Heart left ventricle (tissue), 16 donors: Measurements from ENCODE around the gene GPALPP1. TPM values are rescaled to one million over a fixed set of nuclear protein-coding genes. Genes with fewer than 3 reads are reported as not detected.
A peak's percentile ranks its signal among the peaks of the same experiment; 100 is the strongest.
"Not testable (repeated sequence)": the region's sequence is repeated elsewhere in the genome, so short reads cannot be mapped to it uniquely, and the experiment has no call there.

Experiments used
- ATAC-seq, 4 donors: fragments of 200-7000 bp; cut with Tn5 transposase; one replicate each; pipeline ENCODE4 v1.9.1; 2020 to 2022; ENCODE audit warnings: moderate library complexity in 4 of 4, mild to moderate bottlenecking in 3 of 4, moderate number of reproducible peaks in 1 of 4
- DNase-seq, 5 donors: peaks; one replicate each; pipeline ENCODE4 v3.0.0-alpha.2; 2020
- H3K27ac ChIP-seq, 12 donors: fragments of 200-600 bp; sonication (generic) in 4 of 12; one replicate each; pipeline versions ENCODE4 v1.5.0 to v1.8.0; 2016 to 2022; ENCODE audit warnings: mild to moderate bottlenecking in 2 of 12
- H3K27me3 ChIP-seq, 9 donors: fragments of 200-600 bp; sonication (generic) in 2 of 9; one replicate each; pipeline versions ENCODE4 v1.5.1 to v1.8.0; 2016 to 2022; ENCODE audit warnings: mild to moderate bottlenecking in 3 of 9
- H3K36me3 ChIP-seq, 9 donors: fragments of 200-600 bp; sonication (generic) in 2 of 9; one replicate each; pipeline versions ENCODE4 v1.5.0 to v1.8.0; 2018 to 2022; ENCODE audit warnings: mild to moderate bottlenecking in 2 of 9
- H3K4me1 ChIP-seq, 12 donors: fragments of 200-600 bp; sonication (generic) in 4 of 12; one replicate each; pipeline versions ENCODE4 v1.5.0 to v1.8.0; 2016 to 2022; ENCODE audit warnings: mild to moderate bottlenecking in 3 of 12
- H3K4me3 ChIP-seq, 12 donors: fragments of 200-600 bp; sonication (generic) in 4 of 12; one replicate each; pipeline versions ENCODE4 v1.5.0 to v1.8.0; 2017 to 2022; ENCODE audit warnings: mild to moderate bottlenecking in 9 of 12, moderate library complexity in 4 of 12
- H3K9me3 ChIP-seq, 12 donors: fragments of 200-600 bp; sonication (generic) in 4 of 12; one replicate each; pipeline versions ENCODE4 v1.5.0 to v1.8.0; 2016 to 2022; ENCODE audit warnings: mild to moderate bottlenecking in 1 of 12
- POLR2A ChIP-seq, 2 donors: fragments of 450-650 bp; IDR thresholded peaks; one replicate each; pipeline ENCODE4 v1.6.1; 2017; ENCODE audit warnings: antibody characterized with exemption in 2 of 2, mild to moderate bottlenecking in 2 of 2, moderate library complexity in 2 of 2
- WGBS, 4 donors: extraction: QIAGEN DNeasy Blood & Tissue Kit in 2 of 4; methylation state at CpG; one replicate each; pipeline versions ENCODE4 v1.1.5 to v1.1.7; 2013 to 2018; 5-methylcytosine and 5-hydroxymethylcytosine counted together
- intact Hi-C, 10 donors: fragments of 100-400 bp; cut with DNase I; formaldehyde crosslinking; loops; one replicate each; pipeline versions ENCODE4 v1.11.1 to v1.14.2; 2022
- long read RNA-seq, 3 donors: library from polyadenylated mRNA; unstranded; transcript quantifications; one replicate each; pipeline ENCODE4 v2.0.0, GENCODE V29; 2020 to 2021
- polyA plus RNA-seq, 2 donors: library from polyadenylated mRNA; stranded (reverse); fragments of 200-250 nt; gene quantifications; one replicate each; pipeline ENCODE4 v1.2.3, GENCODE V29; 2013
- total RNA-seq, 9 donors: library from RNA; depleted of rRNA in 2 of 9; stranded (reverse); fragments of >200 nt in 2 of 9; fragmentation: NEBNext Ultra II Directional in 3 of 9; extraction: Animal tissue kit (Norgen Biotek cat#: 25700) in 3 of 9; gene quantifications; one replicate each; pipeline versions ENCODE4 v1.1.0 to v1.2.4, GENCODE V29; 2016 to 2023
- TF ChIP-seq, protein P1 (sequence below), 12 donors: fragments of 200-600 bp; sonication (generic) in 4 of 12; IDR thresholded peaks; one replicate each; pipeline versions ENCODE4 v1.5.0 to v1.8.0; 2018 to 2022; ENCODE audit warnings: antibody characterized with exemption in 12 of 12, mild to moderate bottlenecking in 5 of 12
- donor health status: ischemic (EF 13 %, LVEDD 7.1; RV severe dilation, severe dysfunction).
- donor health status: healthy with polysubstance abuse.
- donor health status: DM: no; HTN: yes; CAD: no.
- donor health status: DM: no; HTN: no; CAD: no.
- donor health status: ischemic (EF 25% LVEDD 6.9; RV normal size, moderate dysfunction).
- donor health status: ischemic (EF 25% LVEDD 5.7; RV mildly dilated, moderate dysfunction).
- donor health status: healthy.
- donor health status: DM: yes; HTN: yes; CAD: no.
- donor health status: ischemic (EF 35%, LVEDD 5.7; RV mildly dilated, moderate dysfunction).
- donor health status: nonischemic (EF 11% LVEDD 7.7; RV severe dilation, severe dysfunction).
- donor health status: DM: yes; HTN: yes; CAD: no.
- donor health status: PGD.
- donor health status: ischemic (EF 29% LVEDD 5.4; RV normal size, mild dysfunction).
- donor health status: nonischemic (EF 23%, LVEDD 6.1; RV moderate dilation, normal function).

The GPALPP1 gene, protein sequence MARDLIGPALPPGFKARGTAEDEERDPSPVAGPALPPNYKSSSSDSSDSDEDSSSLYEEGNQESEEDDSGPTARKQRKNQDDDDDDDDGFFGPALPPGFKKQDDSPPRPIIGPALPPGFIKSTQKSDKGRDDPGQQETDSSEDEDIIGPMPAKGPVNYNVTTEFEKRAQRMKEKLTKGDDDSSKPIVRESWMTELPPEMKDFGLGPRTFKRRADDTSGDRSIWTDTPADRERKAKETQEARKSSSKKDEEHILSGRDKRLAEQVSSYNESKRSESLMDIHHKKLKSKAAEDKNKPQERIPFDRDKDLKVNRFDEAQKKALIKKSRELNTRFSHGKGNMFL
- 10 to 100 TPM; 10.9 to 16.1 (median 13.4) TPM for total RNA-seq
- polyA plus RNA-seq, result 1 to 10 TPM; 5.4 to 9.5 TPM
- long read RNA-seq, donor 1, partial matches to known transcripts, result 4 of 10 reads
- long read RNA-seq, donor 1, other reads (novel, unspliced or antisense), result 3 of 10 reads
- long read RNA-seq, donor 2, transcript GPALPP1-203 (8 exons, 1,393 nt), result major isoform, 6 of 24 reads
- long read RNA-seq, donor 2, partial matches to known transcripts, result 13 of 24 reads
- long read RNA-seq, donor 2, other reads (novel, unspliced or antisense), result 4 of 24 reads
- long read RNA-seq, donor 3, partial matches to known transcripts, result 1 of 3 reads
- long read RNA-seq, donor 3, other reads (novel, unspliced or antisense), result 0 of 3 reads

DNA sequence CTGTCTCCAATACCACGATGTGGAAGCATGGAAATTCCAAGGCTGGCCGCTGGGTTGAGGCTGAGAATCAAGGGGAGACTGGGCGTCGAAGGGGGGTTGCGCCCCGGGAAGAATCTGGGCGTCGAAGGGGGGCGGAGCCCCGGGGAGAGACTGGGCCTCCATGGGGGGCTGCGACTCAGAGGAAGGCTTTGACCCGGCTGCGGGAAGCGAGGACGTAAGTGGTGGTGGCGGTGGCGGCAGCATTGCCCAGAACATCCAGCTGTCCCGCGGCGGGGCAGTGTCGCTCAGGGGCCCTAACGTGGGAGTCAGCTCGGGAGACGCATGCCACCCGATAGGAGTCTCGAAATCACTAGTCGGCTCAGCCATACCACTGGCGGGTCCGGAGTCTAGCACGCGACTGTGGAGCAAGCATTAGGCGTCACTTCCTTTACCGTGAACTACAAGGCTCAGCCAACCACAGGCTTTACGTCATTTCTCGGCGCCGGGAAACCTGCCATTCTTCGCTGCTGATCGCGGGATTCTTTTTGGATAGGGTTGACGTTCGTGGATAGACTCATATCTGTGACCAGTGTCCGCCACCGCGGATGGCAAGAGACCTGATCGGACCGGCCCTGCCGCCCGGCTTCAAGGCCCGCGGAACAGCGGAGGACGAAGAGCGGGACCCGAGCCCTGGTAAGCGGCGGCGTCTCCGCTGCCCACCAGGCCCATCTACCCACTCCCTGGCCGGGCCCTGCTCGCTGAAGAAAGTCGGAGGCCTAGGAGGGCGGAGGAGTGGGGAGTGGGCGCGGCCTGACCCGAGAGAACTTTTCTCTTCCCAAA, at the start of gene GPALPP1, which contains the start of gene NUFIP1:
Gene GPALPP1 (plus strand): TSS at position 468 of the 819 bp plus-strand sequence. CDS start 117 bp downstream, at position 585.
Gene NUFIP1 (minus strand): TSS at position 401 of the 819 bp plus-strand sequence. CDS start 35 bp downstream, at position 366.
- Histone ChIP-seq H3K27ac (peak within 1 kb of the TSS in 11 of 12 donors; percentile 34 to 90 (median 87)), H3K4me1 (peaks cover 3 to 34% (median 23%) of the 10 kb centered on the region in 12 donors), H3K27me3 (no peaks in the 10 kb centered on the region), H3K9me3 (no peaks in the 10 kb centered on the region), H3K36me3 (peaks cover 0 to 19% (median 13%) of the 10 kb centered on the region in 9 donors), H3K4me3 (peak within 1 kb of the TSS; percentile 68 to 100 (median 92))
- ATAC-seq (peak; percentile 95 to 99 (median 98)), DNase-seq (peak; percentile 92 to 94 (median 93))
- TF ChIP-seq, protein P1, sequence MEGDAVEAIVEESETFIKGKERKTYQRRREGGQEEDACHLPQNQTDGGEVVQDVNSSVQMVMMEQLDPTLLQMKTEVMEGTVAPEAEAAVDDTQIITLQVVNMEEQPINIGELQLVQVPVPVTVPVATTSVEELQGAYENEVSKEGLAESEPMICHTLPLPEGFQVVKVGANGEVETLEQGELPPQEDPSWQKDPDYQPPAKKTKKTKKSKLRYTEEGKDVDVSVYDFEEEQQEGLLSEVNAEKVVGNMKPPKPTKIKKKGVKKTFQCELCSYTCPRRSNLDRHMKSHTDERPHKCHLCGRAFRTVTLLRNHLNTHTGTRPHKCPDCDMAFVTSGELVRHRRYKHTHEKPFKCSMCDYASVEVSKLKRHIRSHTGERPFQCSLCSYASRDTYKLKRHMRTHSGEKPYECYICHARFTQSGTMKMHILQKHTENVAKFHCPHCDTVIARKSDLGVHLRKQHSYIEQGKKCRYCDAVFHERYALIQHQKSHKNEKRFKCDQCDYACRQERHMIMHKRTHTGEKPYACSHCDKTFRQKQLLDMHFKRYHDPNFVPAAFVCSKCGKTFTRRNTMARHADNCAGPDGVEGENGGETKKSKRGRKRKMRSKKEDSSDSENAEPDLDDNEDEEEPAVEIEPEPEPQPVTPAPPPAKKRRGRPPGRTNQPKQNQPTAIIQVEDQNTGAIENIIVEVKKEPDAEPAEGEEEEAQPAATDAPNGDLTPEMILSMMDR (IDR thresholded peaks at IDR 0.05), result peak in 1 of 12 donors; percentile 20
- TF ChIP-seq POLR2A (IDR thresholded peaks at IDR 0.05), result peak in 1 of 2 donors; percentile 56
- intact Hi-C loops, result loop anchor here in 1 of 10 donors (5.0 kb wide), 1 partner anchor 133 kb away; the partner anchor contains the start of gene GTF2F2
- 0 to 3% (median 0%) methylated on average over 28 to 66 of the region's 66 CpGs for WGBS, 4 donors

DNA sequence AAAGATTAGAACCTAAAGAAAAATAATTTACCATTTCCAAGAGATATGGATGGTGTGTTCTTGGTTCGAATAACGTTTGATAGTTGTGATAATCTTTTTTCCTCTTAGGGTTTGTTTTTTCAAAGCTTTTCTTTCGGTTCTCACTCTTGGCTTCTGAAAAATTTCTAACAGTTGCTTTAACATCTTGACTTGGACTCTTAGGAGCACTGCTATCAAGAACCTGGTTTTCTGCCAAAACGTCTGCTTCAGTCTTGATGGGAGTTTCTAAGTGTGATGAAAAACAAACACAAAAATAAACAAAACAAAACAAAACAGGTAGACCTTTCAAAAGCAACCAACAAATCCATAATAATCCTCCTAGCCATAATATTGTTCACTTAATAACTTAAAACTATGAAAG, 45.9 kb upstream of the GPALPP1 start:
- H3K4me1 ChIP-seq, intact Hi-C loops, ATAC-seq: not testable (repeated sequence)

DNA sequence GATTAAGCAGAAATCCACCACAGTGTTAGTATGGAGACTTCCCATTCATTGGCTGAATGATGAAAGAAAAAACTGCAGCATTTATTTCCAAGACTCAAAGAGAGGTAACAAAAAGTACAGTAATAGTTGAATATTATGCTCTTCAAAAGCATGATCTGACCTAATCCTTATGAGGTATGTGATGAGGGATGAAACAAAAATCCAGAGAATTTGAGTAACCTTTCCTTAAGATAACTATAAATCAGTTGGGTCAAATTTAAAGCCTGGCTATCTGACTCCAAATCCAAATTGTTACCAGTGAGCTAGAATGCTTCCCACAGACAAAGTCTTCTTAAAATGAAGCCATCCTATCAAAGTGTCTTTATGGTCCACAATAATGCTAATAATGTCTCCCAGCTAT, 38.2 kb upstream of the GPALPP1 start:
- H3K27me3 ChIP-seq, result no peaks in the 10 kb centered on the region
- H3K9me3 ChIP-seq, result no peaks in the 10 kb centered on the region
- intact Hi-C loops, result no loop called here
- H3K36me3 ChIP-seq, result peaks cover 0 to 14% (median 5%) of the 10 kb centered on the region in 9 donors
- no peak for TF ChIP-seq POLR2A (IDR thresholded peaks at IDR 0.05)
- TF ChIP-seq, protein P1 (IDR thresholded peaks at IDR 0.05), result no peak
- DNase-seq (no peak), ATAC-seq (no peak)
- H3K4me3 ChIP-seq, result no peak overlapping the region
- H3K4me1 ChIP-seq, result peaks cover 0 to 4% (median 0%) of the 10 kb centered on the region in 12 donors
- H3K27ac ChIP-seq, result no peak overlapping the region

More for the DNA sequence above, 45.9 kb upstream of the GPALPP1 start:
- not testable (repeated sequence) for H3K27me3 ChIP-seq, H3K27ac ChIP-seq, H3K4me3 ChIP-seq, H3K9me3 ChIP-seq, DNase-seq
- peaks cover 0 to 26% (median 0%) of the 10 kb centered on the region in 9 donors for H3K36me3 ChIP-seq
- WGBS, 4 donors, result 49 to 62% (median 59%) methylated on average over 4 of the region's 4 CpGs

DNA sequence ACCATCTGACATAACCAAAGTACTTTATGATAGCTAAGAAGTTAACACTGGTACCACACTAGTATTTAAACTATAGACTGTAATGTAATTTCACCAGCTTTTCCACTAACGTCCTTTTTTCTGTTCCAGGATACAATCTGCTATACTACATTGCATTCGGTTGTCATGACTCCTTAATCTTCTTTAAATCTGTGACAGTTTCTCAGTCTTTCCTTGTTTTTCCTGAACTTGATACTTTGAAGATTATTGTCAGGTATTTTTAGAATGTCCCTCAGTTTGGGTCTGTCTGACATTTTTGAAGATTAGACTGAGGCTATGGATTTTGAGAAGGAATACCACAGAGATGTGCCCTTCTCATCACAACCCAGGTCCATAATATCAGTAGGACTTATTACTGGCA, 36.7 kb upstream of the GPALPP1 start:
- TF ChIP-seq, protein P1 (IDR thresholded peaks at IDR 0.05), result no peak
- TF ChIP-seq POLR2A (IDR thresholded peaks at IDR 0.05), result no peak
- ATAC-seq (no peak), DNase-seq (no peak)
- no peaks in the 10 kb centered on the region for H3K9me3 ChIP-seq
- H3K4me3 ChIP-seq, result no peak overlapping the region
- no peaks in the 10 kb centered on the region for H3K27me3 ChIP-seq
- H3K27ac ChIP-seq, result no peak overlapping the region
- WGBS, 4 donors, result 84 to 90% (median 86%) methylated on average over 2 of the region's 2 CpGs
- peaks cover 0 to 4% (median 0%) of the 10 kb centered on the region in 12 donors for H3K4me1 ChIP-seq
- H3K36me3 ChIP-seq, result peaks cover 0 to 14% (median 6%) of the 10 kb centered on the region in 9 donors
- intact Hi-C loops, result no loop called here
